Trophoblast cell (in vitro differentiated cells and primary cell): ENCODE data around the gene SLC4A1.

Source experiments
- DNase-seq, 2 donors: peaks; one replicate each; pipeline ENCODE4 v3.0.0-alpha.2; 2016
- H2AFZ ChIP-seq: 2 replicates; pipeline ENCODE4 v1.6.1; 2013; ENCODE audit warnings: low read length, moderate library complexity, mild to moderate bottlenecking; ENCODE audit not compliant: insufficient read depth, poor library complexity
- H2AK5ac ChIP-seq: 2 replicates; pipeline ENCODE4 v1.6.1; 2013; ENCODE audit warnings: mild to moderate bottlenecking, low read length
- H2BK120ac ChIP-seq: 2 replicates; pipeline ENCODE4 v1.6.1; 2013; ENCODE audit warnings: low read length, mild to moderate bottlenecking, moderate library complexity; ENCODE audit not compliant: insufficient read depth, poor library complexity
- H2BK12ac ChIP-seq: 2 replicates; pipeline ENCODE4 v1.6.1; 2013; ENCODE audit warnings: mild to moderate bottlenecking, low read length, moderate library complexity
- H2BK5ac ChIP-seq: 2 replicates; pipeline ENCODE4 v1.6.1; 2013; ENCODE audit warnings: low read length, low read depth, moderate library complexity, mild to moderate bottlenecking; ENCODE audit not compliant: poor library complexity
- H3K14ac ChIP-seq: 2 replicates; pipeline ENCODE4 v1.6.1; 2013; ENCODE audit warnings: mild to moderate bottlenecking, low read length
- H3K18ac ChIP-seq: 2 replicates; pipeline ENCODE4 v1.6.1; 2013; ENCODE audit warnings: mild to moderate bottlenecking, low read length
- H3K23ac ChIP-seq: 2 replicates; pipeline ENCODE4 v1.6.1; 2013; ENCODE audit warnings: low read length
- H3K27ac ChIP-seq: 2 replicates; pipeline ENCODE4 v1.5.1; 2013; ENCODE audit warnings: low read depth, mild to moderate bottlenecking, inconsistent platforms, low read length, moderate library complexity
- H3K27me3 ChIP-seq: 2 replicates; pipeline ENCODE4 v1.6.1; 2013; ENCODE audit warnings: inconsistent platforms, mild to moderate bottlenecking, low read length, moderate library complexity; ENCODE audit not compliant: insufficient read depth
- H3K36me3 ChIP-seq, 2 experiments: 1 replicate in 1 of 2; 2 replicates in 1 of 2; pipeline ENCODE4 v1.6.1; 2013; ENCODE audit warnings: low read length in 2 of 2, mild to moderate bottlenecking in 2 of 2, moderate library complexity in 1 of 2; ENCODE audit not compliant: insufficient read depth in 2 of 2, control insufficient read depth in 1 of 2
- H3K4ac ChIP-seq: 2 replicates; pipeline ENCODE4 v1.6.1; 2013; ENCODE audit warnings: low read depth, mild to moderate bottlenecking, low read length, moderate library complexity
- H3K4me1 ChIP-seq, 2 experiments: 1 replicate in 1 of 2; 2 replicates in 1 of 2; pipeline ENCODE4 v1.6.1; 2013; ENCODE audit warnings: low read length in 2 of 2, mild to moderate bottlenecking in 2 of 2, moderate library complexity in 1 of 2; ENCODE audit not compliant: insufficient read depth in 2 of 2, control insufficient read depth in 1 of 2
- H3K4me2 ChIP-seq: 2 replicates; pipeline ENCODE4 v1.6.1; 2013; ENCODE audit warnings: inconsistent platforms, mild to moderate bottlenecking, low read length, moderate library complexity
- H3K4me3 ChIP-seq: 2 replicates; pipeline ENCODE4 v1.5.1; 2013; ENCODE audit warnings: mild to moderate bottlenecking, low read depth, low read length, inconsistent platforms
- H3K79me1 ChIP-seq: one replicate; pipeline ENCODE4 v1.6.1; 2013; ENCODE audit warnings: low read length
- H3K79me2 ChIP-seq: 2 replicates; pipeline ENCODE4 v1.6.1; 2013; ENCODE audit warnings: low read length, mild to moderate bottlenecking; ENCODE audit not compliant: control insufficient read depth, insufficient read depth, poor library complexity
- H3K9ac ChIP-seq: 2 replicates; pipeline ENCODE4 v1.6.1; 2013; ENCODE audit warnings: mild to moderate bottlenecking, low read length
- H3K9me3 ChIP-seq: 2 replicates; pipeline ENCODE4 v1.6.1; 2013; ENCODE audit warnings: low read depth, mild to moderate bottlenecking, control low read depth, inconsistent platforms, low read length; ENCODE audit not compliant: insufficient read depth
- H4K12ac ChIP-seq: 2 replicates; pipeline ENCODE4 v1.6.1; 2013; ENCODE audit warnings: low read depth, mild to moderate bottlenecking, low read length, moderate library complexity
- H4K8ac ChIP-seq: 2 replicates; pipeline ENCODE4 v1.6.1; 2013; ENCODE audit warnings: low read depth, mild to moderate bottlenecking, low read length, moderate library complexity
- H4K91ac ChIP-seq: one replicate; pipeline ENCODE4 v1.6.1; 2013; ENCODE audit warnings: low read depth, mild to moderate bottlenecking, low read length, moderate library complexity
- WGBS: extraction: QIAGEN DNeasy Blood & Tissue Kit; methylation state at CpG from one replicate; pipeline ENCODE4 v1.1.7; 2013; ENCODE audit warnings: missing lambda C conversion rate; ENCODE audit not compliant: insufficient read length, insufficient coverage; ENCODE audit errors: extremely low coverage; 5-methylcytosine and 5-hydroxymethylcytosine counted together

The SLC4A1 gene

DNA sequence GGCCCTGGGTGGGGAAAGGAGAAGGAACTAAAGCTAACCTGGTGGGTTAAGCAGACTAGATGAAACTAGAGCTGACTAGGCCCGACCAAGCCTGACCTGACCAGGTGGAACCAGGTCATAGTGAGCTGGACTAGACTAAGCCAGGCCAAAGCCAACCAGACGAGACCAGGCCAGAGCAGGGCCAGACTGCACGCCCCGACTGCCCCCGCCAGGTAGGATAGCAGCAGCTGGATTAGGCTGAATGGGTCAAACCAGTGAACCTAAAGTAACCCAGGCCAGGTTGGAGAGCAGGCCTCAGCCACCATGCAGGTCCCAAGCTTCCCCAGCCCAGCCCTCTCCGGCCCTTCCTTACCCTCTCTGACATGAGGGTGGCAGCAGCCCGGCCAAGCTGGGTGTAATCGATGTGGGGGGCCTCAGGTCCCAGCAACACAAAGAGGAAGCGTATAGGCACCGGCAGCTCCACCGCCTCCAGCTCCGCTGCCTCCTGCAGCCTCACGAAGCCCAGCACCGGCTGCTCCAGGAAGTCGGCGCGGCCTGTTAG, 9.1 kb downstream of the SLC4A1 start:
- no peak overlapping the region for H3K27ac ChIP-seq
- no peak overlapping the region for H3K14ac ChIP-seq
- no peaks in the 10 kb centered on the region for H3K79me1 ChIP-seq
- no peak overlapping the region for H3K18ac ChIP-seq
- H3K9ac ChIP-seq = no peak overlapping the region
- H2BK12ac ChIP-seq = no peak overlapping the region
- no peaks in the 10 kb centered on the region for H3K79me2 ChIP-seq
- no peak overlapping the region for H4K91ac ChIP-seq
- no peak overlapping the region for H2AK5ac ChIP-seq
- no peak overlapping the region for H3K4me2 ChIP-seq
- H4K8ac ChIP-seq = no peak overlapping the region
- no peak overlapping the region for H2BK5ac ChIP-seq
- H3K27me3 ChIP-seq = no peaks in the 10 kb centered on the region
- no peak overlapping the region for H4K12ac ChIP-seq
- DNase-seq = no peak
- H3K23ac ChIP-seq = no peak overlapping the region
- H3K4me3 ChIP-seq = no peak overlapping the region
- H3K9me3 ChIP-seq = no peaks in the 10 kb centered on the region
- H2BK120ac ChIP-seq = no peak overlapping the region
- WGBS = no CpG with 5 or more reads among the region's 17 CpGs
- H3K36me3 ChIP-seq = no peaks in the 10 kb centered on the region
- no peak overlapping the region for H3K4ac ChIP-seq
- H3K4me1 ChIP-seq = no peaks in the 10 kb centered on the region
- H2AFZ ChIP-seq = no peak overlapping the region

DNA sequence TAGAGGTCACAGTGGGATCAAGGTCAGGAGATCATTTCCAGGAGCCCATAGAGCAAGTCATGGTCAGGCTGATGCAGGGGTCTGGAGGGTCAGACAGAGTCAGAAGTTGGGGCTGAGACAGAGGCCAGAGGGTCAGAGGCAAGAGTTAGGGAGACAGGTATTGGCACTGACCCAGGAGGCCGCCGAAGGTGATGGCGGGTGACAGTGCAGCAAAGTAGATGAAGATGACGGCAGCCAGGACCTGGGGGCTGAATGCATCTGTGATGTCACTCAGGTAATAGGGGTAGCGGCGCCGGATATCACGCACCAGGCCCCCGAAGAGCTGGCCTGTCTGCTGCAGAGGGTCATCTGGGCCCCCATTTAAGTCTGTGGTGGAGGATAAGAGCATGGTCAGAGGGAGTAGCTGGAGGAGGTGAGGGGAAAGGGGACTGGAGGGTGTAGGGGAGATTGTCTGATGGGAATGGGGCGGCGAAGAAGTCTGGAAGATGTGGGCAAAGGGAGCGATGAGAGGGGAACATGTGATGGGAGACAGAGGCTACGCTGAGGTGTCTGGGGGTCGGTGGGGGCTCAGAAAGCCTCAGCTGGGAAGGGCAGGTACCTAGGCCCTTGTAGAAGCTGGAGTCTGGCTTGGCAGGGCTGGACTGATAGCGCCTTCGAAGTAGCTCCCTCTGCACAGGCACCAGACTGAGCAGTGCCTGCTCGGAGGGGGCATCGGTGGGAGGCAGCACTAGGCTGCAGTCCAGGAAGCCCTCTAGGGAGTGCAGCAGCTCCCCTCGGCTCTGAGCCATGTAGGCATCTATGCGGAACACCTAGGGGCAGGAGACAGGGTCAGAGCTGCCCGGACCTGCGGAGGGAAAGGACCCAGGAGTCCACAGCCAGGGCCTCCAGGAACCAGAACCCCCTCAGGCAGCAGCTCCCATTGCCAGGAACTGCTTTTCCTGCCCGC, 9.8 kb downstream of the SLC4A1 start:
- no peak overlapping the region for H2AFZ ChIP-seq
- no peak overlapping the region for H3K27ac ChIP-seq
- H3K4me3 ChIP-seq = no peak overlapping the region
- H3K23ac ChIP-seq = no peak overlapping the region
- no peak overlapping the region for H3K4me2 ChIP-seq
- H3K18ac ChIP-seq = no peak overlapping the region
- H2BK12ac ChIP-seq = no peak overlapping the region
- H3K27me3 ChIP-seq = no peaks in the 10 kb centered on the region
- no peak overlapping the region for H2BK120ac ChIP-seq
- H3K4ac ChIP-seq = no peak overlapping the region
- H3K36me3 ChIP-seq = no peaks in the 10 kb centered on the region
- H3K9ac ChIP-seq = no peak overlapping the region
- H4K8ac ChIP-seq = no peak overlapping the region
- no CpG with 5 or more reads among the region's 23 CpGs for WGBS
- H4K91ac ChIP-seq = no peak overlapping the region
- no peaks in the 10 kb centered on the region for H3K4me1 ChIP-seq
- H3K14ac ChIP-seq = no peak overlapping the region
- no peak overlapping the region for H2BK5ac ChIP-seq
- H3K9me3 ChIP-seq = no peaks in the 10 kb centered on the region
- H2AK5ac ChIP-seq = no peak overlapping the region
- no peaks in the 10 kb centered on the region for H3K79me1 ChIP-seq
- no peak for DNase-seq
- H3K79me2 ChIP-seq = no peaks in the 10 kb centered on the region
- H4K12ac ChIP-seq = no peak overlapping the region

DNA sequence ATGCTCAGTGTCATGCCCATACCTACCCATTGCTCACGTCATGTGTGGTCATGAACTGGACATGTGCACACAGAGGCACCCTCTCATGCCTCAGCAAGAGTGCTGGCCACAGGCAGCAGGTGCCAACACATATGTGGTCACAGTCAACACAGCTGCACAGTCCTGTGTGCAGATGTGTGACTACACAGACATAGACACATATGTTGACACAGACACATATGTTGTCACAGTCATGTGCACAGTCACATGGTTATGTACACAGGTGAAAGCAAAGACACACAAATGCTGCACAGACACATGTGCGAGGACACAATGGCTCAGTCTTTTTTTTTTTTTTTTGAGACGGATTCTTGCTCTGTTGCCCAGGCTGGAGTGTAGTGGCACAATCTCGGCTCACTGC, 11.3 kb downstream of the SLC4A1 start:
- H3K79me1 ChIP-seq = no peaks in the 10 kb centered on the region
- H3K18ac ChIP-seq = no peak overlapping the region
- no peak overlapping the region for H4K8ac ChIP-seq
- DNase-seq = no peak
- H3K27me3 ChIP-seq = no peaks in the 10 kb centered on the region
- H3K14ac ChIP-seq = no peak overlapping the region
- no peak overlapping the region for H4K91ac ChIP-seq
- H3K36me3 ChIP-seq = no peaks in the 10 kb centered on the region
- no peak overlapping the region for H2BK5ac ChIP-seq
- H3K79me2 ChIP-seq = no peaks in the 10 kb centered on the region
- no peak overlapping the region for H3K4me2 ChIP-seq
- no peak overlapping the region for H3K23ac ChIP-seq
- WGBS = no CpG with 5 or more reads among the region's 4 CpGs
- H2AFZ ChIP-seq = no peak overlapping the region
- no peak overlapping the region for H3K4me3 ChIP-seq
- H2AK5ac ChIP-seq = no peak overlapping the region
- no peak overlapping the region for H2BK12ac ChIP-seq
- no peaks in the 10 kb centered on the region for H3K9me3 ChIP-seq
- H3K27ac ChIP-seq = no peak overlapping the region
- no peak overlapping the region for H3K9ac ChIP-seq
- no peak overlapping the region for H4K12ac ChIP-seq
- H2BK120ac ChIP-seq = no peak overlapping the region
- H3K4ac ChIP-seq = no peak overlapping the region
- no peaks in the 10 kb centered on the region for H3K4me1 ChIP-seq

DNA sequence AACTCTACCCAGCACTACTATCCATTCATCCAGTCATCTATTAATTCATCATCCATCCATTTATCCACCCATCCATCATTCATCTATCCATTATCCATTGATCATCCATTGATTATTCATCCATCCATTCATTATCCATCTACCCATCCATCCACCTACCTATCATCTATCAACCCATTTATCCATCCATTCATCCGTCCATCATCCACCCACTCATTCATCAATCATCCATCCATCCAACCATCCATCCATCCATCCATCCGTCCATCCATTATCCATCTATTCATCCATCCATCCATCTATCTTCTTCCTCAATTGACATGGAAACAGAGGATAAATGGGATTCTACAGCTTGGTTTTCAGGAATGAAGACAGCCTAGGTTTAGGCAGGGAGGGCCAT, 12.0 kb downstream of the SLC4A1 start:
- no peak overlapping the region for H2AFZ ChIP-seq
- H3K36me3 ChIP-seq = no peaks in the 10 kb centered on the region
- no peak overlapping the region for H4K8ac ChIP-seq
- no peaks in the 10 kb centered on the region for H3K9me3 ChIP-seq
- H2BK5ac ChIP-seq = no peak overlapping the region
- DNase-seq = no peak
- no peak overlapping the region for H4K91ac ChIP-seq
- H2AK5ac ChIP-seq = no peak overlapping the region
- H2BK12ac ChIP-seq = no peak overlapping the region
- no peak overlapping the region for H3K18ac ChIP-seq
- no peaks in the 10 kb centered on the region for H3K79me1 ChIP-seq
- no peak overlapping the region for H3K4me3 ChIP-seq
- no peak overlapping the region for H3K23ac ChIP-seq
- H4K12ac ChIP-seq = no peak overlapping the region
- H3K14ac ChIP-seq = no peak overlapping the region
- H3K4ac ChIP-seq = no peak overlapping the region
- no peak overlapping the region for H2BK120ac ChIP-seq
- no peaks in the 10 kb centered on the region for H3K79me2 ChIP-seq
- H3K27me3 ChIP-seq = no peaks in the 10 kb centered on the region
- no peak overlapping the region for H3K4me2 ChIP-seq
- H3K27ac ChIP-seq = no peak overlapping the region
- WGBS = 100% methylated on average over 2 of the region's 2 CpGs
- no peak overlapping the region for H3K9ac ChIP-seq
- H3K4me1 ChIP-seq = no peaks in the 10 kb centered on the region
